M059J (cell line): ENCODE results near the gene OR6B2. TPM values are rescaled to one million over a fixed set of nuclear protein-coding genes. Genes with fewer than 3 reads are reported as not detected.

Experiments used
- total RNA-seq: library from RNA; depleted of rRNA; stranded (reverse); fragments of >200 nt; shearing (Covaris generic); gene quantifications from 2 replicates; pipeline ENCODE4 v1.2.3, GENCODE V29; 2014; rRNA removed

OR6B2 gene
- total RNA-seq, 1 experiment from 2014 or later = not detected

Other genes starting within 250 kb of the OR6B2 start
- gene NDUFA10, start 5.1 kb downstream of the OR6B2 start, total RNA-seq = 92.0 and 92.8 TPM in 2 replicates
- gene OR6B3, start 23.1 kb upstream of the OR6B2 start, total RNA-seq = not detected in 2 replicates
- 107 and 123 TPM in 2 replicates for gene COPS9, start 105.9 kb upstream of the OR6B2 start, total RNA-seq
- not detected in 2 replicates for gene OTOS, start 110.2 kb upstream of the OR6B2 start, total RNA-seq